ENCODE data around the gene PCBP3.
"Not testable (repeated sequence)": the region's sequence is repeated elsewhere in the genome, so short reads cannot be mapped to it uniquely, and the experiment has no call there.

PCBP3 gene

GRCh38 chr21:45678790-45679189, 35.3 kb downstream of the PCBP3 start:
- DNase-seq (ENCODE audit: low spot score): not testable (repeated sequence)

GRCh38 chr21:45680215-45680614, 36.7 kb downstream of the PCBP3 start:
- no peak for DNase-seq (ENCODE audit: low spot score)

- no peak for DNase-seq (ENCODE audit: low spot score)
These were observed 51.6 kb downstream of the PCBP3 start for GRCh38 chr21:45695086-45695485.

- peak; percentile 7 for DNase-seq (ENCODE audit: low spot score)
These were observed 55.1 kb downstream of the PCBP3 start for GRCh38 chr21:45698493-45699184.

GRCh38 chr21:45699251-45699942, 55.9 kb downstream of the PCBP3 start:
- DNase-seq (ENCODE audit: low spot score): no peak

GRCh38 chr21:45699966-45700365, 56.4 kb downstream of the PCBP3 start:
- DNase-seq (ENCODE audit: low spot score): no peak

- DNase-seq (ENCODE audit: low spot score): no peak
These were observed 56.9 kb downstream of the PCBP3 start for GRCh38 chr21:45700461-45700860.

GRCh38 chr21:45704311-45705108, 61.0 kb downstream of the PCBP3 start:
- DNase-seq (ENCODE audit: low spot score): no peak

- DNase-seq (ENCODE audit: low spot score): no peak
These were observed 62.8 kb downstream of the PCBP3 start for GRCh38 chr21:45706299-45706698.

GRCh38 chr21:45709173-45709572, 65.6 kb downstream of the PCBP3 start:
- DNase-seq (ENCODE audit: low spot score): no peak

GRCh38 chr21:45709696-45710268, 66.3 kb downstream of the PCBP3 start:
- DNase-seq (ENCODE audit: low spot score): no peak

GRCh38 chr21:45710306-45710705, 66.8 kb downstream of the PCBP3 start:
- not testable (repeated sequence) for DNase-seq (ENCODE audit: low spot score)

- DNase-seq (ENCODE audit: low spot score): no peak
These were observed 70.1 kb downstream of the PCBP3 start for GRCh38 chr21:45713613-45714012.

GRCh38 chr21:45715441-45715840, 71.9 kb downstream of the PCBP3 start:
- no peak for DNase-seq (ENCODE audit: low spot score)

GRCh38 chr21:45718413-45718812, 74.9 kb downstream of the PCBP3 start:
- no peak for DNase-seq (ENCODE audit: low spot score)

GRCh38 chr21:45719177-45719802, 75.8 kb downstream of the PCBP3 start:
- no peak for DNase-seq (ENCODE audit: low spot score)

GRCh38 chr21:45720204-45720603, 76.7 kb downstream of the PCBP3 start:
- not testable (repeated sequence) for DNase-seq (ENCODE audit: low spot score)

- no peak for DNase-seq (ENCODE audit: low spot score)
These were observed 78.1 kb downstream of the PCBP3 start for GRCh38 chr21:45721671-45722070.

- DNase-seq (ENCODE audit: low spot score): no peak
These were observed 79.8 kb downstream of the PCBP3 start for GRCh38 chr21:45723049-45723958.

- DNase-seq (ENCODE audit: low spot score): no peak
These were observed 80.9 kb downstream of the PCBP3 start for GRCh38 chr21:45724345-45724961.
